COLO668 (cell line): Measurements from ENCODE around the gene CMYA5.

Experiments used
- DNase-seq: peaks from one replicate; lab custom pipeline; 2025; ENCODE audit not compliant: unreplicated experiment; lab: John Stamatoyannopoulos, UW

CMYA5 gene

GRCh38 chr5:79834098-79834753 is 144.6 kb downstream of the CMYA5 start:
- no peak for DNase-seq

- no peak for DNase-seq
These were observed 145.4 kb downstream of the CMYA5 start for GRCh38 chr5:79834754-79835714.

- no peak for DNase-seq
These were observed 148.3 kb downstream of the CMYA5 start for GRCh38 chr5:79837761-79838551.

- no peak for DNase-seq
These were observed 150.7 kb downstream of the CMYA5 start for GRCh38 chr5:79840084-79840990.

GRCh38 chr5:79841172-79841571 is 151.5 kb downstream of the CMYA5 start:
- DNase-seq, result no peak

GRCh38 chr5:79842006-79842881 is 152.6 kb downstream of the CMYA5 start:
- no peak for DNase-seq

GRCh38 chr5:79842991-79843390 is 153.4 kb downstream of the CMYA5 start:
- no peak for DNase-seq

GRCh38 chr5:79843450-79844388 is 154.1 kb downstream of the CMYA5 start:
- no peak for DNase-seq

- DNase-seq, result no peak
These were observed 154.9 kb downstream of the CMYA5 start for GRCh38 chr5:79844571-79844970.

GRCh38 chr5:79845448-79846197 is 156.0 kb downstream of the CMYA5 start:
- DNase-seq, result no peak

- no peak for DNase-seq
These were observed 156.5 kb downstream of the CMYA5 start for GRCh38 chr5:79846198-79846521.

GRCh38 chr5:79847561-79847960 is 157.9 kb downstream of the CMYA5 start:
- no peak for DNase-seq

- no peak for DNase-seq
These were observed 159.4 kb downstream of the CMYA5 start for GRCh38 chr5:79849061-79849460.
